IMR-90 (cell line): ENCODE measurements around the gene KIF1C.

Experiments used
- BHLHE40 ChIP-seq: fragments of 150-350 bp; IDR thresholded peaks from 2 replicates; pipeline ENCODE4 v1.6.1; 2016; ENCODE audit warnings: mild to moderate bottlenecking, low read depth, low read length
- CHD1 ChIP-seq: IDR thresholded peaks from 2 replicates; pipeline ENCODE4 v1.6.1; 2012; ENCODE audit warnings: low read depth, low read length, improper control_type of control experiment
- MAFK ChIP-seq: IDR thresholded peaks from 2 replicates; pipeline ENCODE4 v1.6.1; 2012; ENCODE audit warnings: low read depth, low read length, improper control_type of control experiment
- MAZ ChIP-seq: IDR thresholded peaks from 2 replicates; pipeline ENCODE4 v1.6.1; 2012; ENCODE audit warnings: low read depth, mild to moderate bottlenecking, low read length, improper control_type of control experiment, moderate library complexity, borderline replicate concordance
- MXI1 ChIP-seq: IDR thresholded peaks from 2 replicates; pipeline ENCODE4 v1.6.1; 2012; ENCODE audit warnings: low read depth, mild to moderate bottlenecking, low read length, moderate library complexity, borderline replicate concordance
- POLR2A ChIP-seq: IDR thresholded peaks from 2 replicates; pipeline ENCODE4 v1.6.1; 2012; ENCODE audit warnings: mild to moderate bottlenecking, low read depth, low read length
- RAD21 ChIP-seq: IDR thresholded peaks from 2 replicates; pipeline ENCODE4 v1.6.1; 2012; ENCODE audit warnings: low read length, improper control_type of control experiment
- RFX5 ChIP-seq: IDR thresholded peaks from 2 replicates; pipeline ENCODE4 v1.8.0; 2012; ENCODE audit warnings: low read depth, mild to moderate bottlenecking, low read length, moderate library complexity
- SMC3 ChIP-seq: fragments of 150-350 bp; IDR thresholded peaks from 2 replicates; pipeline ENCODE4 v1.6.1; 2016; ENCODE audit warnings: low read depth, mild to moderate bottlenecking, antibody characterized with exemption, low read length, moderate library complexity
- TF ChIP-seq, protein P1 (sequence below): fragments of 150-350 bp; IDR thresholded peaks from 2 replicates; pipeline ENCODE4 v1.6.1; 2017; ENCODE audit warnings: mild to moderate bottlenecking, antibody characterized with exemption, low read length, low read depth
- TF ChIP-seq, protein P2 (sequence below): conservative IDR thresholded peaks from 2 replicates; pipeline ENCODE4 v1.5.1; 2012; ENCODE audit warnings: mild to moderate bottlenecking, low read depth, low read length, improper control_type of control experiment
- TF ChIP-seq, protein P3 (sequence below): fragments of 150-350 bp; IDR thresholded peaks from 2 replicates; pipeline ENCODE4 v1.6.1; 2016; ENCODE audit warnings: low read depth, mild to moderate bottlenecking, low read length, moderate library complexity, borderline replicate concordance

DNA sequence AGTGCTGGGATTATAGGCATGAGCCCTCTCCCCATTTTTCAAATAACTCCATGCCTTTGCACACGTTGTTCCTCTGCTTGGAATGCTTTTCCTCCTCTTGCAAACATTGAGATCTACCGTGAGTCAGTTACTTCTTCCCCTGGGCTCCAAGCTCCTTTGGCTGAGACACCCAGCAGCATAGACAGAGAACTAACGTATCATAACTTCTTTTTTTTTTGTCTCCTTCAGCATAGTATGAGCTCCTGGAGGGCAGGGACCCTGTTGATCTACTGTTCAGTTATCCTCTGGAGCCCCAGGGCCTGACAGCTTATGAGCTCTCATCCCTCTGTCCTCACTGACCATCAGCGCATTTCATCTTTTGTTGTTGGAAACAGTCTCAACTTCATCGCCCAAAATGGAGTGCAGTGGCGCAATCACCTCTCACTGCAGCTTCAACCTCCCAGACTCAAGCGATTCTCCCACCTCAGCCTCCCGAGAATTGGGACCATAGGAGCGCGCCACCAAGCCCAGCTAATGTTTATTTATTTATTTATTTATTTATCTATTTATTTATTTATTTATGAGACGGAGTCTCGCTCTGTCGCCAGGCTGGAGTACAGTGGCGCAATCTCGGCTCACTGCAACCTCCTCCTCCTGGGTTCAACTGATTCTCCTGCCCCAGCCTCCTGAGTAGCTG, 32.3 kb upstream of the KIF1C start:
- TF ChIP-seq, protein P1, sequence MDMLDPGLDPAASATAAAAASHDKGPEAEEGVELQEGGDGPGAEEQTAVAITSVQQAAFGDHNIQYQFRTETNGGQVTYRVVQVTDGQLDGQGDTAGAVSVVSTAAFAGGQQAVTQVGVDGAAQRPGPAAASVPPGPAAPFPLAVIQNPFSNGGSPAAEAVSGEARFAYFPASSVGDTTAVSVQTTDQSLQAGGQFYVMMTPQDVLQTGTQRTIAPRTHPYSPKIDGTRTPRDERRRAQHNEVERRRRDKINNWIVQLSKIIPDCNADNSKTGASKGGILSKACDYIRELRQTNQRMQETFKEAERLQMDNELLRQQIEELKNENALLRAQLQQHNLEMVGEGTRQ, result no peak
- TF ChIP-seq, protein P2, sequence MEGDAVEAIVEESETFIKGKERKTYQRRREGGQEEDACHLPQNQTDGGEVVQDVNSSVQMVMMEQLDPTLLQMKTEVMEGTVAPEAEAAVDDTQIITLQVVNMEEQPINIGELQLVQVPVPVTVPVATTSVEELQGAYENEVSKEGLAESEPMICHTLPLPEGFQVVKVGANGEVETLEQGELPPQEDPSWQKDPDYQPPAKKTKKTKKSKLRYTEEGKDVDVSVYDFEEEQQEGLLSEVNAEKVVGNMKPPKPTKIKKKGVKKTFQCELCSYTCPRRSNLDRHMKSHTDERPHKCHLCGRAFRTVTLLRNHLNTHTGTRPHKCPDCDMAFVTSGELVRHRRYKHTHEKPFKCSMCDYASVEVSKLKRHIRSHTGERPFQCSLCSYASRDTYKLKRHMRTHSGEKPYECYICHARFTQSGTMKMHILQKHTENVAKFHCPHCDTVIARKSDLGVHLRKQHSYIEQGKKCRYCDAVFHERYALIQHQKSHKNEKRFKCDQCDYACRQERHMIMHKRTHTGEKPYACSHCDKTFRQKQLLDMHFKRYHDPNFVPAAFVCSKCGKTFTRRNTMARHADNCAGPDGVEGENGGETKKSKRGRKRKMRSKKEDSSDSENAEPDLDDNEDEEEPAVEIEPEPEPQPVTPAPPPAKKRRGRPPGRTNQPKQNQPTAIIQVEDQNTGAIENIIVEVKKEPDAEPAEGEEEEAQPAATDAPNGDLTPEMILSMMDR, result no peak
- peak; percentile 32; the same call in 1 of the 2 replicates for TF ChIP-seq POLR2A
- no peak for TF ChIP-seq MXI1
- TF ChIP-seq MAZ, result no peak
- TF ChIP-seq MAFK, result no peak
- TF ChIP-seq SMC3, result no peak
- TF ChIP-seq RFX5, result no peak
- TF ChIP-seq RAD21, result no peak
- TF ChIP-seq BHLHE40, result no peak
- no peak for TF ChIP-seq CHD1
- TF ChIP-seq, protein P3, sequence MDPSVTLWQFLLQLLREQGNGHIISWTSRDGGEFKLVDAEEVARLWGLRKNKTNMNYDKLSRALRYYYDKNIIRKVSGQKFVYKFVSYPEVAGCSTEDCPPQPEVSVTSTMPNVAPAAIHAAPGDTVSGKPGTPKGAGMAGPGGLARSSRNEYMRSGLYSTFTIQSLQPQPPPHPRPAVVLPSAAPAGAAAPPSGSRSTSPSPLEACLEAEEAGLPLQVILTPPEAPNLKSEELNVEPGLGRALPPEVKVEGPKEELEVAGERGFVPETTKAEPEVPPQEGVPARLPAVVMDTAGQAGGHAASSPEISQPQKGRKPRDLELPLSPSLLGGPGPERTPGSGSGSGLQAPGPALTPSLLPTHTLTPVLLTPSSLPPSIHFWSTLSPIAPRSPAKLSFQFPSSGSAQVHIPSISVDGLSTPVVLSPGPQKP, result no peak
